Stimulated activated CD8-positive, alpha-beta memory T cell treated with anti-CD3 and anti-CD28 coated beads, Interleukin-7, amount 100 ng/mL, for 48 hours (primary cell): ENCODE data around the gene SPAG9.
A peak's percentile ranks its signal among the peaks of the same experiment; 100 is the strongest.
"Not testable (repeated sequence)": the region's sequence is repeated elsewhere in the genome, so short reads cannot be mapped to it uniquely, and the experiment has no call there.

Experiments
- DNase-seq, 2 donors: peaks; one replicate each; pipeline ENCODE4 v3.0.0-alpha.2; 2020; ENCODE audit warnings: low read depth in 1 of 2; ENCODE audit errors: extremely low read depth in 1 of 2

The SPAG9 gene

GRCh38 chr17:50944902-50945720 is 175.6 kb downstream of the SPAG9 start:
- DNase-seq: no peak

- DNase-seq: peak; percentile 64 to 71
Measured at GRCh38 chr17:50944054-50944901, 176.4 kb downstream of the SPAG9 start.

- DNase-seq: no peak
Measured at GRCh38 chr17:50943575-50943933, 177.1 kb downstream of the SPAG9 start.

- not testable (repeated sequence) for DNase-seq
Measured at GRCh38 chr17:50941676-50942048, 179.0 kb downstream of the SPAG9 start.

GRCh38 chr17:50939795-50940684 is 180.6 kb downstream of the SPAG9 start:
- no peak for DNase-seq

- no peak for DNase-seq
Measured at GRCh38 chr17:50939542-50939794, 181.2 kb downstream of the SPAG9 start.

- no peak for DNase-seq
Measured at GRCh38 chr17:50938821-50939541, 181.7 kb downstream of the SPAG9 start.

GRCh38 chr17:50935996-50936266 is 184.7 kb downstream of the SPAG9 start:
- DNase-seq: no peak

GRCh38 chr17:50935221-50935995 is 185.3 kb downstream of the SPAG9 start:
- no peak for DNase-seq

- DNase-seq: no peak
Measured at GRCh38 chr17:50934672-50935220, 185.9 kb downstream of the SPAG9 start.

- no peak for DNase-seq
Measured at GRCh38 chr17:50934161-50934560, 186.5 kb downstream of the SPAG9 start.

GRCh38 chr17:50931144-50931908 is 189.3 kb downstream of the SPAG9 start:
- DNase-seq: no peak

GRCh38 chr17:50928646-50929045 is 192.0 kb downstream of the SPAG9 start:
- DNase-seq: no peak

GRCh38 chr17:50927287-50927686 is 193.4 kb downstream of the SPAG9 start:
- no peak for DNase-seq

GRCh38 chr17:50926523-50926922 is 194.1 kb downstream of the SPAG9 start:
- no peak for DNase-seq

GRCh38 chr17:50925296-50925891 is 195.3 kb downstream of the SPAG9 start:
- DNase-seq: no peak

GRCh38 chr17:50924800-50925199 is 195.9 kb downstream of the SPAG9 start:
- DNase-seq: no peak

- DNase-seq: no peak
Measured at GRCh38 chr17:50924300-50924699, 196.4 kb downstream of the SPAG9 start.

GRCh38 chr17:50923611-50924010 is 197.1 kb downstream of the SPAG9 start:
- DNase-seq: no peak
